Trophoblast cell (in vitro differentiated cells and primary cell): Measurements from ENCODE around the gene SYCP3.

ENCODE experiments used
- DNase-seq, 2 donors: peaks; one replicate each; pipeline ENCODE4 v3.0.0-alpha.2; 2016
- H2AFZ ChIP-seq: 2 replicates; pipeline ENCODE4 v1.6.1; 2013; ENCODE audit warnings: low read length, moderate library complexity, mild to moderate bottlenecking; ENCODE audit not compliant: insufficient read depth, poor library complexity
- H2AK5ac ChIP-seq: 2 replicates; pipeline ENCODE4 v1.6.1; 2013; ENCODE audit warnings: mild to moderate bottlenecking, low read length
- H2BK120ac ChIP-seq: 2 replicates; pipeline ENCODE4 v1.6.1; 2013; ENCODE audit warnings: low read length, mild to moderate bottlenecking, moderate library complexity; ENCODE audit not compliant: insufficient read depth, poor library complexity
- H2BK12ac ChIP-seq: 2 replicates; pipeline ENCODE4 v1.6.1; 2013; ENCODE audit warnings: mild to moderate bottlenecking, low read length, moderate library complexity
- H2BK5ac ChIP-seq: 2 replicates; pipeline ENCODE4 v1.6.1; 2013; ENCODE audit warnings: low read length, low read depth, moderate library complexity, mild to moderate bottlenecking; ENCODE audit not compliant: poor library complexity
- H3K14ac ChIP-seq: 2 replicates; pipeline ENCODE4 v1.6.1; 2013; ENCODE audit warnings: mild to moderate bottlenecking, low read length
- H3K18ac ChIP-seq: 2 replicates; pipeline ENCODE4 v1.6.1; 2013; ENCODE audit warnings: mild to moderate bottlenecking, low read length
- H3K23ac ChIP-seq: 2 replicates; pipeline ENCODE4 v1.6.1; 2013; ENCODE audit warnings: low read length
- H3K27ac ChIP-seq: 2 replicates; pipeline ENCODE4 v1.5.1; 2013; ENCODE audit warnings: low read depth, mild to moderate bottlenecking, inconsistent platforms, low read length, moderate library complexity
- H3K27me3 ChIP-seq: 2 replicates; pipeline ENCODE4 v1.6.1; 2013; ENCODE audit warnings: inconsistent platforms, mild to moderate bottlenecking, low read length, moderate library complexity; ENCODE audit not compliant: insufficient read depth
- H3K36me3 ChIP-seq, 2 experiments: 1 replicate in 1 of 2; 2 replicates in 1 of 2; pipeline ENCODE4 v1.6.1; 2013; ENCODE audit warnings: low read length in 2 of 2, mild to moderate bottlenecking in 2 of 2, moderate library complexity in 1 of 2; ENCODE audit not compliant: insufficient read depth in 2 of 2, control insufficient read depth in 1 of 2
- H3K4ac ChIP-seq: 2 replicates; pipeline ENCODE4 v1.6.1; 2013; ENCODE audit warnings: low read depth, mild to moderate bottlenecking, low read length, moderate library complexity
- H3K4me1 ChIP-seq, 2 experiments: 1 replicate in 1 of 2; 2 replicates in 1 of 2; pipeline ENCODE4 v1.6.1; 2013; ENCODE audit warnings: low read length in 2 of 2, mild to moderate bottlenecking in 2 of 2, moderate library complexity in 1 of 2; ENCODE audit not compliant: insufficient read depth in 2 of 2, control insufficient read depth in 1 of 2
- H3K4me2 ChIP-seq: 2 replicates; pipeline ENCODE4 v1.6.1; 2013; ENCODE audit warnings: inconsistent platforms, mild to moderate bottlenecking, low read length, moderate library complexity
- H3K4me3 ChIP-seq: 2 replicates; pipeline ENCODE4 v1.5.1; 2013; ENCODE audit warnings: mild to moderate bottlenecking, low read depth, low read length, inconsistent platforms
- H3K79me1 ChIP-seq: one replicate; pipeline ENCODE4 v1.6.1; 2013; ENCODE audit warnings: low read length
- H3K79me2 ChIP-seq: 2 replicates; pipeline ENCODE4 v1.6.1; 2013; ENCODE audit warnings: low read length, mild to moderate bottlenecking; ENCODE audit not compliant: control insufficient read depth, insufficient read depth, poor library complexity
- H3K9ac ChIP-seq: 2 replicates; pipeline ENCODE4 v1.6.1; 2013; ENCODE audit warnings: mild to moderate bottlenecking, low read length
- H3K9me3 ChIP-seq: 2 replicates; pipeline ENCODE4 v1.6.1; 2013; ENCODE audit warnings: low read depth, mild to moderate bottlenecking, control low read depth, inconsistent platforms, low read length; ENCODE audit not compliant: insufficient read depth
- H4K12ac ChIP-seq: 2 replicates; pipeline ENCODE4 v1.6.1; 2013; ENCODE audit warnings: low read depth, mild to moderate bottlenecking, low read length, moderate library complexity
- H4K8ac ChIP-seq: 2 replicates; pipeline ENCODE4 v1.6.1; 2013; ENCODE audit warnings: low read depth, mild to moderate bottlenecking, low read length, moderate library complexity
- H4K91ac ChIP-seq: one replicate; pipeline ENCODE4 v1.6.1; 2013; ENCODE audit warnings: low read depth, mild to moderate bottlenecking, low read length, moderate library complexity
- WGBS: extraction: QIAGEN DNeasy Blood & Tissue Kit; methylation state at CpG from one replicate; pipeline ENCODE4 v1.1.7; 2013; ENCODE audit warnings: missing lambda C conversion rate; ENCODE audit not compliant: insufficient read length, insufficient coverage; ENCODE audit errors: extremely low coverage; 5-methylcytosine and 5-hydroxymethylcytosine counted together

The SYCP3 gene

DNA sequence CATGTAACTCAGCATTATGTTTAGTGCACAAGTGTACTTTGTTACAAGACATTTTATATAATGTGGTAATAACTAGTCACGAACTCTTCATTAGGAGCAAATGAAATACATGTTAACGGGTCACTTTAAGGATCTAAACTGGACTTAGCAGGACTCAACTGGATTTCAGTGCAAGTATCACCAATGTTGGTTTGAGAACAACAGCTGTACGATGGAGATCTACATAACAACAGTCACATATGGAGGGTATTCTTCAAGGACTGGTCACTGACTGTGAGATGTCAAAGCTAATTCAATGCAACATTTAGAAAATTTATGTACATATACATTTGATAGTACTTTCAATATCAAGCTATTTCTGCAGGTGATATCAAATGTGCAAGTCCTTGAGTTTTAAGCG lies 22.5 kb upstream of the SYCP3 start:
- no peak overlapping the region for H3K18ac ChIP-seq
- no peak overlapping the region for H2BK120ac ChIP-seq
- no CpG with 5 or more reads among the region's 4 CpGs for WGBS
- H3K27me3 ChIP-seq: no peaks in the 10 kb centered on the region
- no peak overlapping the region for H4K91ac ChIP-seq
- H3K4me2 ChIP-seq: no peak overlapping the region
- no peaks in the 10 kb centered on the region for H3K9me3 ChIP-seq
- no peak overlapping the region for H2AK5ac ChIP-seq
- no peak overlapping the region for H3K4me3 ChIP-seq
- no peak overlapping the region for H3K9ac ChIP-seq
- no peaks in the 10 kb centered on the region for H3K79me2 ChIP-seq
- H2BK5ac ChIP-seq: no peak overlapping the region
- no peak overlapping the region for H3K23ac ChIP-seq
- H2AFZ ChIP-seq: no peak overlapping the region
- no peak overlapping the region for H3K27ac ChIP-seq
- H2BK12ac ChIP-seq: no peak overlapping the region
- H3K4me1 ChIP-seq: peaks cover 0 to 2% of the 10 kb centered on the region in 2 experiments
- peaks cover 5 to 8% of the 10 kb centered on the region in 2 experiments for H3K36me3 ChIP-seq
- H4K12ac ChIP-seq: no peak overlapping the region
- H4K8ac ChIP-seq: no peak overlapping the region
- H3K4ac ChIP-seq: no peak overlapping the region
- no peak for DNase-seq
- H3K14ac ChIP-seq: no peak overlapping the region
- H3K79me1 ChIP-seq: no peaks in the 10 kb centered on the region

DNA sequence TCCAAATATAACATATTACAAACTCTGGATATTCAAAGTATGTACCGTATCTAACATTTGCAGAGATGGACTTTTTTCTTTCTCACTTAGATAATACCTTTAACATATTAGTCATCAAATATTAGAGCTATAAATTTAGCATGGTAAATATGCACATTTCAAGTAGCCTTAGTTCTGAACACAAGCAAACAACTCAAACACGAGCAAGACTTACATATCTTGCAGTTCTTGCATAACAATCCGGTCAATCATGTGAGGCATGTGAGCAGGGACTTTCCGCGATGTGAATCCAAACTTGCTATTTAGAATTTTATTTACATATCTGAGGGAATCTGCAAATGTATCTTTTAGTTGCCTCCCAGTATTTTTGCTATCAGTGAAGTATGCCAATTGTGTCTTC lies 22.1 kb upstream of the SYCP3 start:
- no peak overlapping the region for H3K9ac ChIP-seq
- H2BK120ac ChIP-seq: no peak overlapping the region
- peaks cover 6% of the 10 kb centered on the region in 2 experiments for H3K36me3 ChIP-seq
- H3K14ac ChIP-seq: no peak overlapping the region
- no peak overlapping the region for H2BK12ac ChIP-seq
- no peak overlapping the region for H4K91ac ChIP-seq
- no peaks in the 10 kb centered on the region for H3K9me3 ChIP-seq
- no peak overlapping the region for H3K18ac ChIP-seq
- WGBS: no CpG with 5 or more reads among the region's 5 CpGs
- H3K23ac ChIP-seq: no peak overlapping the region
- H2AK5ac ChIP-seq: no peak overlapping the region
- no peak overlapping the region for H3K4me2 ChIP-seq
- H3K27me3 ChIP-seq: no peaks in the 10 kb centered on the region
- no peak overlapping the region for H2AFZ ChIP-seq
- no peak overlapping the region for H3K4ac ChIP-seq
- no peak overlapping the region for H3K27ac ChIP-seq
- no peak overlapping the region for H2BK5ac ChIP-seq
- H3K4me1 ChIP-seq: peaks cover 0 to 2% of the 10 kb centered on the region in 2 experiments
- no peaks in the 10 kb centered on the region for H3K79me1 ChIP-seq
- DNase-seq: peak; percentile 74 to 92
- H4K8ac ChIP-seq: no peak overlapping the region
- H3K4me3 ChIP-seq: no peak overlapping the region
- no peaks in the 10 kb centered on the region for H3K79me2 ChIP-seq
- no peak overlapping the region for H4K12ac ChIP-seq

DNA sequence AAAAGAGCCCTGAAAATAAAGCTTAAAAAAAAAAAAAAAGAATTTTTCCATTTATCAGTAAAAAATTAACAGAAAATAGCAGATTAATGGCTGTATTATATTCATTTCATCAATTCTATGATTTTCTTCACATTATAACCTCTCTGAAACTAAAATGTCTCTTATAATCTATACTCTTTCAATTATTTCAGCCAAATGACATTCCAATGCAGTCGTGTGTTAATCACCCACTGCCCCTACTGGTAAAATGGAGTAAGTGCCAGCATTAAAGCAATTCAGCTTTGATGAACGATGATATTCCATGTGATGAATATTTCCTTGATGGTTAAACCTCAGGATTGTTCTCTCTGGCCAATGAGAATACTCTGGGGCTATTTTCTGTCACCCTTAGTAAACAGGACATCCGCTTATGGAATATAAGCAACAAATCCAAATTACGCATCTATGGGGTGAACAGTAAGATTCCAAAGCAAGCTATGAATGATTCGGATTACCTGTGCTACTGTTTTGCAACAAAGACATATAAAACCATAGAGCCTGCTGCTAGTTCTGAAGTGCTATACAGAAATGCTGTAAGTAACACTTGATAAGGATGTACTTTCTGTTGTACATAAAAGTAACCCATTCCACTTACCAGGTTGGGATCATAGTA lies 20.3 kb upstream of the SYCP3 start:
- no peak overlapping the region for H2BK120ac ChIP-seq
- WGBS: no CpG with 5 or more reads among the region's 5 CpGs

DNA sequence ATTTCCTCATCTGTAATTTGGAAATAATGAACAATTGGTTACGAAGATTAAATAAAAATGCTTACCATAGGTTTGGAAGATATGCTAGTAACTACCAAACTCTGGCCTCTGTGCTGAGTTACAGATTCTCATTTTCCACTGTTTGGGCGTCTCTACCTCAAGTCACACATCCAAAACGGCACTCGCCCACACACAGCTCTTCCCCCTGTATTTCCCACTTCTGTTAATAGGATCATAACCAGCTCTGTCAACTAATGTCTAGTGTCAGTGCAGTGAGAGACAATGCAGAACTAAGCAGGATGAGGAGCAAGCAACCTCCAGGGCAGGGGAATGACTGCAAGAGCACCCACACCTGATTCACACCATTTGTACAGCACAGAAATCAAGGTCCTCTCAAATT lies 10.9 kb upstream of the SYCP3 start:
- no CpG with 5 or more reads among the region's 4 CpGs for WGBS
- Histone ChIP-seq H3K9ac (no peak overlapping the region), H2BK12ac (no peak overlapping the region), H3K9me3 (no peaks in the 10 kb centered on the region), H2AK5ac (no peak overlapping the region), H3K4me1 (no peaks in the 10 kb centered on the region), H3K79me1 (no peaks in the 10 kb centered on the region), H3K4me2 (no peak overlapping the region), H4K91ac (no peak overlapping the region), H3K14ac (no peak overlapping the region), H2AFZ (no peak overlapping the region), H3K79me2 (no peaks in the 10 kb centered on the region), H4K12ac (no peak overlapping the region), H2BK120ac (no peak overlapping the region), H3K4ac (no peak overlapping the region), H3K27ac (no peak overlapping the region), H3K23ac (no peak overlapping the region), H3K18ac (no peak overlapping the region), H3K4me3 (no peak overlapping the region), H3K36me3 (peaks cover 6% of the 10 kb centered on the region in 2 experiments), H2BK5ac (no peak overlapping the region), H3K27me3 (no peaks in the 10 kb centered on the region), H4K8ac (no peak overlapping the region)
- DNase-seq: no peak

More for the DNA sequence above, 20.3 kb upstream of the SYCP3 start:
- Histone ChIP-seq H4K8ac (no peak overlapping the region), H3K9me3 (no peaks in the 10 kb centered on the region), H3K23ac (no peak overlapping the region), H3K18ac (no peak overlapping the region), H3K36me3 (peaks cover 5 to 7% of the 10 kb centered on the region in 2 experiments), H3K27me3 (no peaks in the 10 kb centered on the region), H3K79me2 (no peaks in the 10 kb centered on the region), H4K91ac (no peak overlapping the region), H3K4ac (no peak overlapping the region), H2BK12ac (no peak overlapping the region), H2AFZ (no peak overlapping the region), H3K27ac (no peak overlapping the region), H2AK5ac (no peak overlapping the region), H4K12ac (no peak overlapping the region), H3K9ac (no peak overlapping the region), H3K79me1 (no peaks in the 10 kb centered on the region), H2BK5ac (no peak overlapping the region), H3K4me3 (no peak overlapping the region), H3K14ac (no peak overlapping the region), H3K4me1 (peaks cover 0 to 2% of the 10 kb centered on the region in 2 experiments), H3K4me2 (no peak overlapping the region)
- DNase-seq: peak in 1 of 2 donors; percentile 54
